Parathyroid adenoma (tissue), 2 donors: ENCODE data around the gene NDUFAF7.
A peak's percentile ranks its signal among the peaks of the same experiment; 100 is the strongest.

Source experiments
- H2AFZ ChIP-seq: fragments of 300-600 bp; sonication (generic); one replicate; pipeline ENCODE4 v1.7.0; 2017; ENCODE audit warnings: antibody characterized with exemption, mild to moderate bottlenecking
- H3K27ac ChIP-seq: fragments of 300-600 bp; sonication (generic); one replicate; pipeline ENCODE4 v1.7.0; 2017
- H3K27me3 ChIP-seq: fragments of 300-600 bp; sonication (generic); one replicate; pipeline ENCODE4 v1.7.0; 2017; ENCODE audit warnings: low read length; ENCODE audit not compliant: control insufficient read depth, insufficient read depth
- H3K36me3 ChIP-seq: fragments of 300-600 bp; sonication (generic); one replicate; pipeline ENCODE4 v1.7.0; 2017; ENCODE audit warnings: low read length; ENCODE audit not compliant: control insufficient read depth, insufficient read depth
- H3K4me1 ChIP-seq: fragments of 300-600 bp; sonication (generic); one replicate; pipeline ENCODE4 v1.7.0; 2017; ENCODE audit warnings: control low read depth
- H3K4me2 ChIP-seq: fragments of 300-600 bp; sonication (generic); one replicate; pipeline ENCODE4 v1.7.0; 2017; ENCODE audit warnings: low read length
- H3K4me3 ChIP-seq: fragments of 300-600 bp; sonication (generic); one replicate; pipeline ENCODE4 v1.7.0; 2017; ENCODE audit warnings: low read depth, low read length
- H3K79me2 ChIP-seq: fragments of 300-600 bp; sonication (generic); one replicate; pipeline ENCODE4 v1.7.0; 2017; ENCODE audit warnings: control low read depth
- H3K9ac ChIP-seq: fragments of 300-600 bp; sonication (generic); one replicate; pipeline ENCODE4 v1.7.0; 2017; ENCODE audit warnings: mild to moderate bottlenecking
- H3K9me3 ChIP-seq: fragments of 300-600 bp; sonication (generic); one replicate; pipeline ENCODE4 v1.7.0; 2017; ENCODE audit warnings: low read length; ENCODE audit not compliant: control insufficient read depth
- CTCF ChIP-seq: fragments of 300-600 bp; sonication (generic); IDR thresholded peaks from one replicate; pipeline ENCODE4 v1.7.0; 2017; ENCODE audit warnings: antibody characterized with exemption, mild to moderate bottlenecking
- donor health status: primary hyperparathyroidism.

The NDUFAF7 gene

GRCh38 chr2:37226863-37227262, 4.6 kb upstream of the NDUFAF7 start:
- H3K4me3 ChIP-seq = no peak overlapping the region

GRCh38 chr2:37228788-37229187, 2.7 kb upstream of the NDUFAF7 start:
- TF ChIP-seq CTCF = no peak
- Histone ChIP-seq H3K36me3 (no peaks in the 10 kb centered on the region), H3K4me3 (no peak overlapping the region), H3K9me3 (no peaks in the 10 kb centered on the region), H3K9ac (no peak overlapping the region), H3K27ac (no peak overlapping the region), H2AFZ (no peak overlapping the region), H3K4me2 (no peak overlapping the region), H3K79me2 (peaks cover 48% of the 10 kb centered on the region), H3K4me1 (peaks cover 15% of the 10 kb centered on the region), H3K27me3 (no peaks in the 10 kb centered on the region)

More at GRCh38 chr2:37226863-37227262, 4.6 kb upstream of the NDUFAF7 start:
- TF ChIP-seq CTCF = no peak
- Histone ChIP-seq H3K79me2 (peaks cover 38% of the 10 kb centered on the region), H3K36me3 (no peaks in the 10 kb centered on the region), H3K4me2 (no peak overlapping the region), H3K9me3 (no peaks in the 10 kb centered on the region), H3K27me3 (no peaks in the 10 kb centered on the region), H3K9ac (no peak overlapping the region), H3K27ac (no peak overlapping the region), H3K4me1 (peaks cover 6% of the 10 kb centered on the region), H2AFZ (no peak overlapping the region)

GRCh38 chr2:37230581-37230980, 877 bp upstream of the NDUFAF7 start:
- H3K79me2 ChIP-seq = peaks cover 48% of the 10 kb centered on the region
- no peaks in the 10 kb centered on the region for H3K9me3 ChIP-seq
- peak overlapping the region; percentile 91 for H3K4me2 ChIP-seq
- peak overlapping the region; percentile 90 for H3K27ac ChIP-seq
- H3K9ac ChIP-seq = peak overlapping the region; percentile 86
- no peaks in the 10 kb centered on the region for H3K27me3 ChIP-seq
- TF ChIP-seq CTCF = no peak
- peak overlapping the region; percentile 99 for H2AFZ ChIP-seq
- H3K36me3 ChIP-seq = no peaks in the 10 kb centered on the region
- H3K4me1 ChIP-seq = peaks cover 15% of the 10 kb centered on the region
- H3K4me3 ChIP-seq = peak overlapping the region; percentile 96

- Histone ChIP-seq H3K4me3 (peak overlapping the region; percentile 96), H3K79me2 (peaks cover 37% of the 10 kb centered on the region), H3K4me1 (peaks cover 15% of the 10 kb centered on the region), H3K27ac (peak overlapping the region; percentile 90), H3K36me3 (no peaks in the 10 kb centered on the region), H3K27me3 (no peaks in the 10 kb centered on the region), H3K4me2 (peak overlapping the region; percentile 91), H3K9ac (peak overlapping the region; percentile 86), H2AFZ (peak overlapping the region; percentile 99), H3K9me3 (no peaks in the 10 kb centered on the region)
- TF ChIP-seq CTCF = no peak
Observed at GRCh38 chr2:37232131-37232933, 874 bp downstream of the NDUFAF7 start.

GRCh38 chr2:37243435-37243834, 12.0 kb downstream of the NDUFAF7 start:
- no peak overlapping the region for H3K27ac ChIP-seq
- H3K36me3 ChIP-seq = no peaks in the 10 kb centered on the region
- H3K4me1 ChIP-seq = peaks cover 2% of the 10 kb centered on the region
- H3K4me3 ChIP-seq = no peak overlapping the region
- no peak overlapping the region for H2AFZ ChIP-seq
- H3K4me2 ChIP-seq = no peak overlapping the region
- TF ChIP-seq CTCF = no peak
- H3K79me2 ChIP-seq = no peaks in the 10 kb centered on the region
- no peaks in the 10 kb centered on the region for H3K9me3 ChIP-seq
- no peaks in the 10 kb centered on the region for H3K27me3 ChIP-seq
- no peak overlapping the region for H3K9ac ChIP-seq
